Embryonic facial prominence (tissue), 1 donor: ENCODE measurements around the gene LEFTY2.
"Not testable (repeated sequence)": the region's sequence is repeated elsewhere in the genome, so short reads cannot be mapped to it uniquely, and the experiment has no call there.

Source experiments
- DNase-seq: peaks from one replicate; pipeline ENCODE4 v3.0.0-alpha.2; 2016; ENCODE audit errors: extremely low spot score

Gene LEFTY2

GRCh38 chr1:225941187-225941941 lies at the start of gene LEFTY2:
Gene LEFTY2 (minus strand): TSS chr1:225941220. CDS start chr1:225941140, 80 bp downstream.
- no peak for DNase-seq

GRCh38 chr1:225987491-225988316 lies 46.7 kb upstream of the LEFTY2 start:
- no peak for DNase-seq

GRCh38 chr1:225981714-225982113 lies 40.7 kb upstream of the LEFTY2 start:
- DNase-seq: no peak

- DNase-seq: no peak
Observed at GRCh38 chr1:225980005-225980836, 39.2 kb upstream of the LEFTY2 start.

GRCh38 chr1:225979421-225979820 lies 38.4 kb upstream of the LEFTY2 start:
- no peak for DNase-seq

GRCh38 chr1:225977937-225978748 lies 37.1 kb upstream of the LEFTY2 start:
- DNase-seq: no peak

GRCh38 chr1:225975146-225975545 lies 34.1 kb upstream of the LEFTY2 start:
- not testable (repeated sequence) for DNase-seq

- no peak for DNase-seq
Observed at GRCh38 chr1:225974454-225974853, 33.4 kb upstream of the LEFTY2 start.

- no peak for DNase-seq
Observed at GRCh38 chr1:225973158-225973557, 32.1 kb upstream of the LEFTY2 start.

GRCh38 chr1:225972344-225973152 lies 31.5 kb upstream of the LEFTY2 start:
- DNase-seq: no peak

GRCh38 chr1:225970592-225971157 lies 29.7 kb upstream of the LEFTY2 start:
- not testable (repeated sequence) for DNase-seq

- DNase-seq: not testable (repeated sequence)
Observed at GRCh38 chr1:225969751-225970150, 28.7 kb upstream of the LEFTY2 start.

GRCh38 chr1:225965231-225965630 lies 24.2 kb upstream of the LEFTY2 start:
- no peak for DNase-seq

- no peak for DNase-seq
Observed at GRCh38 chr1:225963735-225964530, 22.9 kb upstream of the LEFTY2 start.

GRCh38 chr1:225962440-225962975 lies 21.5 kb upstream of the LEFTY2 start:
- no peak for DNase-seq

- DNase-seq: no peak
Observed at GRCh38 chr1:225961659-225962439, 20.8 kb upstream of the LEFTY2 start.

- DNase-seq: no peak
Observed at GRCh38 chr1:225958041-225958440, 17.0 kb upstream of the LEFTY2 start.

GRCh38 chr1:225954753-225955152 lies 13.7 kb upstream of the LEFTY2 start:
- DNase-seq: no peak
